Myocyte (in vitro differentiated cells): ENCODE measurements around the gene CHL1. TPM values are rescaled to one million over a fixed set of nuclear protein-coding genes. Genes with fewer than 3 reads are reported as not detected.

ENCODE experiments used
- DNase-seq: peaks from one replicate; pipeline ENCODE4 v3.0.0-alpha.2; 2012; ENCODE audit warnings: low read depth
- polyA plus RNA-seq: library from polyadenylated mRNA; unstranded; fragments of >200 nt; gene quantifications from one replicate; pipeline ENCODE4 v1.2.1, GENCODE V29; 2012; ENCODE audit warnings: missing spikeins
- total RNA-seq: library from RNA; depleted of rRNA; stranded (reverse); fragments of >200 nt; gene quantifications from 2 replicates; pipeline ENCODE4 v1.2.3, GENCODE V29; 2014

The CHL1 gene
- under 0.01 TPM in 1 of 2 replicates, not detected in the other for total RNA-seq
- not detected for polyA plus RNA-seq

- DNase-seq: no peak
Observed at GRCh38 chr3:196311-197148, at the start of gene CHL1. Gene CHL1 (plus strand): TSS chr3:196763. CDS start chr3:319777, 123,014 bp downstream.

GRCh38 chr3:151614-152189 lies 44.9 kb upstream of the CHL1 start:
- DNase-seq: no peak

- no peak for DNase-seq
Observed at GRCh38 chr3:159974-160373, 36.6 kb upstream of the CHL1 start.

GRCh38 chr3:166071-166470 lies 30.5 kb upstream of the CHL1 start:
- DNase-seq: no peak

- DNase-seq: no peak
Observed at GRCh38 chr3:166799-167198, 29.8 kb upstream of the CHL1 start.

GRCh38 chr3:173886-174285 lies 22.7 kb upstream of the CHL1 start:
- no peak for DNase-seq

- DNase-seq: no peak
Observed at GRCh38 chr3:184976-185375, 11.6 kb upstream of the CHL1 start.

GRCh38 chr3:192215-192929 lies 4.2 kb upstream of the CHL1 start:
- no peak for DNase-seq

GRCh38 chr3:194001-194400 lies 2.6 kb upstream of the CHL1 start:
- no peak for DNase-seq

GRCh38 chr3:194421-194820 lies 2.1 kb upstream of the CHL1 start:
- DNase-seq: no peak

GRCh38 chr3:195666-196065 lies 897 bp upstream of the CHL1 start:
- no peak for DNase-seq

- DNase-seq: no peak
Observed at GRCh38 chr3:197149-197827, 725 bp downstream of the CHL1 start.

- DNase-seq: no peak
Observed at GRCh38 chr3:197828-198491, 1.4 kb downstream of the CHL1 start.

GRCh38 chr3:199835-200234 lies 3.3 kb downstream of the CHL1 start:
- DNase-seq: no peak

GRCh38 chr3:200758-201325 lies 4.3 kb downstream of the CHL1 start:
- no peak for DNase-seq

GRCh38 chr3:204102-204501 lies 7.5 kb downstream of the CHL1 start:
- DNase-seq: no peak

GRCh38 chr3:207973-208372 lies 11.4 kb downstream of the CHL1 start:
- DNase-seq: no peak

- DNase-seq: no peak
Observed at GRCh38 chr3:210669-211068, 14.1 kb downstream of the CHL1 start.

- DNase-seq: no peak
Observed at GRCh38 chr3:212432-212831, 15.9 kb downstream of the CHL1 start.

- DNase-seq: no peak
Observed at GRCh38 chr3:217099-217813, 20.7 kb downstream of the CHL1 start.
